GM19025 (cell line): Measurements from ENCODE around the gene ANKRD11.

Experiments used
- ATAC-seq: cut with Tn5 transposase; IDR thresholded peaks from one replicate; pipeline ENCODE4 v1.9.1; 2021; ENCODE audit warnings: mild to moderate bottlenecking, low read depth, moderate library complexity; ENCODE audit not compliant: unreplicated experiment

Gene ANKRD11

DNA sequence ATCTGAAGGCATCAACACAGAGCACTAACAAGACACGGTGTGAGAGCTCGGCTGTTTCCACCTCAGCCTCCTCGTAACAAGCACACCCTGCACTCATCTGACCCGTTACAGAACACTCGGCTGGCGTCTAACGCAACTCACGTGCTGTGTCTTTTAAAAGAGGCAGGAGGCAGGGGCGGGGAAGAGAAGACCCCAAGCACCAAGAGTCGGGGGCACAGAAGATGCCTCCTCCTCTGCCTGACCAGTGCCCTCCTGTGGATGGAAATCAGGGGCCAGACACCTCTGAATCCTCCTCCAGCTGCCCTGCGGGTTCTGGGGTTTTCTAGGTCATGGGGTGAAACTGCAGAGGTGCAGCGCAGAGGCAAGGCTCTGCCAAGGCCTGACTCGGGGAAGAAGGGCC, 198.6 kb downstream of the ANKRD11 start:
- no peak for ATAC-seq

DNA sequence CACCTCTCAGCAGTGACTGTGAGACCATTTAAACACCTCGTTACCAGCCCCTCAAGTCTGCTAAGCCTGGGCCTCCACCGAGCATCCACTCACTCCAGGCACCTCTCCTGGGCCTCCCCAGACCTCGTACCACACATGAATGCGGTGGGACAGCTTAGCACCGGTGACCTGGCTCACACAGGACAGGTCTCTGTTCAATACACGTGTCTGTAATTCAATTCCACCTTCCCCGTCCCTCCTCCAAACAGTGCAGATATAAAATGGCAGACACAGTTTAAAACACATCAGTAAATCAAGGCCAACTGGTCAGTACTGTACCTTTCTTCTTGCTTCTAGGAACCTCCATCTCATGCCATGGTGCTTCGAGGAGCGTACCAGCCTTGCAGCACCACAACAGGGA, 199.0 kb downstream of the ANKRD11 start:
- ATAC-seq: no peak

DNA sequence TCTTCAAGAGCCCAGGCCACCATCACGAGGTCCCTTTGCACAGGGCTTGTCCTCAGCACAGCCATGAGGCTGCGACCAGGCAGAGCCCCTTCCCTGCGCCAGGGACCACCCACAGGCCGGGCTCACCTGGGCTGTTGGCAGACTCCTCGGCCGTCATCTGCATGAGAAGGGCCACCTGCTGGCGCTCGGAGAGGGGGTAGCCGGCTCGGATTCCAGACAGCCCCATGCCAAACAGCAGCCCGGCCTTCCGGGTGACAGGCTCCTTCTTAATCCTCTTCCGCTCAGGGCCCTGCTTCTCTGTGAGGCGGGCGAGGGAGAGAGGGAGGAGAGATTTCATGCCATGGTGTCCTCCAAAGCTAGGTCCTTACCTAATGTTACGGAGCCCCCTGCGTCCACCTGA, 199.5 kb downstream of the ANKRD11 start:
- ATAC-seq: no peak

DNA sequence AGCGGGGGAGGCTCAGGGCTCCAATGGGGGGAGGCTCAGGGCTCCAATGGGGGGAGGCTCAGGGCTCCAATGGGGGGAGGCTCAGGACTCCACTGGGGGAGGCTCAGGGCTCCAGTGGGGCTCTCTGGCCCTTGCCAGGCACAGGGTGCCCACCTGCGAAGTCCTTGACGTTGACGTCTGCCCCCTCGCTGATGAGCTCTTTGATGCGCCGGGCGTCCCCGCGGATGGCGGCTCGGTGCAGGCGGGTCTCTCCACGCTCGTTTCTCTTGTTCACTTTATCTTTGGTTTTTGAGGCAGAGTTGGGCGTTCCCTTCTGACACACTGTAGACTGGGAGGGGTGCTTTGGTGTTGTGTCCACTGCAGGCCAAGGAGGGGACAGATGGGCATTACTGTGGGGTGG, 199.9 kb downstream of the ANKRD11 start:
- no peak for ATAC-seq

DNA sequence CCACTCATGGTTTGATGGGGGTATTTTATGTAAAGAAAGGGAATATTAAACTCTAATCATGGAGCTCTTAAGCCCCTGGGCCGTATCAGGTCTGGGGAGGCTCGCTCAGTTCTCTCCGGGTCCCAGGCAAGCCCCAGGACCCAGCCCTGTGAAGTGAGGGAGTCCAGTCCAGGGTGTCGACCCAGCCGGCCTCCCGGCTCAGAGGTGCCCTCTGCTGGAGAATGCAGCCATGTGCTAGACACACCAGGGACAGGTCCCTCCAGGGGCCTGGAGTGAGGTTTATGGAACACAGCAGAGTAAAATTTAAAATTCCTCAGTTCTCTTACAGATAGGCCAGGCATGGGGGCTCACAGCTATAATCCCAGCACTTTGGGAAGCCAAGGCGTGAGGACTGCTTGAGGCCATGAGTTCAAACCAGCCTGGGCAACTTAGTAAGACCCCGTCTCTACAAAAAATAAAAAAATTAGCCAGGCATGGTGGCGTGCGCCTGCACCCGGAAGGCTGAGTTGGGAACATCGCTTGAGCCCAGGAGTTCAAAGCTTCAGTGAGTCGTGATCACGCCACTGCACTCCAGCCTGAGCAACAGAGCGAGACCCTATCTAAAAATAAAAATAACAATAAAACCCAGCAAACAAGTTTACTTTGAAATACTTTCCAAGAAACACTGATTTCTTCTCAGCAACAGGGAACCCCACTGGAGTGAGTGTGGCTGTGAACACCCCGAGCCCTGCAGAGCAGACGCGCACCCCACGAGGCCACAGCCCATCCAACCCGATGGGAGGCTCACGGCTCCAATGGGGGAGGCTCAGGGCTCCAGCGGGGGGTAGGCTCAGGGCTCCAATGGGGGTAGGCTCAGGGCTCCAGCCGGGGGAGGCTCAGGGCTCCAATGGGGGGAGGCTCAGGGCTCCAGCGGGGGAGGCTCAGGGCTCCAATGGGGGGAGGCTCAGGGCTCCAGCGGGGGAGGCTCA, 200.6 kb downstream of the ANKRD11 start:
- ATAC-seq: no peak

DNA sequence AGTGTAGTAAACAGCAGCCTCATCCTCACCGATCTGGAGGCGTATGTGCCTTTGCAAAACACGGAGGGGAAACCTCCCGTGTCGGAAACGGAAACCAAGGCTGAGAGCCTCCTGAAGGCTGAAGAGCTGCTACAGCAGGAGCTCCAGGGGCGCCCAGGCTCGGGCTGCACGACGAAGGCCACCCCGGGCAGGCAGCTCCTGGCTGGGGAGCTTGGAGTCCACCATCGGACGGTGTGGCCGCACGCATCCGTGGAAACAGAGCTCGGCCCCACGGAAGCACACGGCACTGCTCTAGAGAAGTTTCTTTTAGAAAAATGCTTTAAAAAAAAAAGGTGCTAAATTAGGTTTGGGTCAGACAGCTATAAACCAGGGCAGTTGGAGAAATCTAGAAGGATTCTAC, 201.4 kb downstream of the ANKRD11 start:
- no peak for ATAC-seq

DNA sequence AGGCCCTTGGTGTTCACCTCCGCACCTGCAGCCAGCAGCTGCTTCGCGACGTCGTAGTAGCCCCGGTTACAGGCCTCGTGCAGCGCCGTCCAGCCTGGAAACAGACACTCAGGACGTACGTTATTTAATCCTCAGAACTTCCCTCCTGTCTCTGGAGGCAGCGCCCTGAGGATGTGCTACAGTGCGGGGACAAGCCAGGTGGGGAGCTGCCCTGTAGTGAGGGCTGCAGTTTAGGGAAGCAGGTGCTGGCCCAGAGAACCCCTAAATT, 201.8 kb downstream of the ANKRD11 start:
- no peak for ATAC-seq

DNA sequence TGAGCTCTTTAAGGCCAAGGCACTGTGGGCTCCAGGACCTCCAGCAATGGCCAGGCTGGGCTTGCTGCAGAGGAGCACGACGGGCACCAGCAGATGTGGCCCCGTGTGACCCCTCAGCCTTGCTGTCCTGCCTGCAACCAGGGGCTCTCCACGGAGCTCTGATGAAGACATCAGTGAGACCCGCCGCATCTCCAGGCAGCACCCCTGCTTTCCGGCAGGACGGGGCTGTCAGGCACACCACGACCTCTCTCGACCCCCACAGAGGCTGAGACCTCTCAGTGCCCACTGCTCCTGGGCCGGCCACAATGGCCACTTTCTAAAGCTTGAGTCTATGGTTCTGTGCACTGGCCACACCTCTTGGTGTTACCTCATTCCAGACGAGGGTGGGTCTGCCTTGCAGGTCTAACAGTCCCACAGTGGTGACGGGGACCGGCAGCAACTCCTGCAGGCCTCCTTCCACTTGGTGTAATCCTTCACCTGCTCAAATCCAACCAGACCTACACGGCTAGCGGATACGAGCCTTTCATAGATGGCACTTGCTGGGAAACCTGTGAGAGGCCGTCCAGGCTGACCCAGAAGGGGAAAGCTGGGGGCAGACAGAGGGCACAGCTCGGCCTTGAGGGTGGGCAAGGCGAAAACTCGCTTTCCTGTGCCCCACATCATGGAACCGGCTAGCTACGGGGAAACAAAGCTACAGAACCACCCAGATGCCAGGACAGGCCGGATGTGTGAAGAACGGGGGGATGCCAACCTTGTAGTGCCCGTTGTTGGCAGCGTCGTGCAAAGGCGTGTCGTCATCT, 202.4 kb downstream of the ANKRD11 start:
- ATAC-seq: no peak

DNA sequence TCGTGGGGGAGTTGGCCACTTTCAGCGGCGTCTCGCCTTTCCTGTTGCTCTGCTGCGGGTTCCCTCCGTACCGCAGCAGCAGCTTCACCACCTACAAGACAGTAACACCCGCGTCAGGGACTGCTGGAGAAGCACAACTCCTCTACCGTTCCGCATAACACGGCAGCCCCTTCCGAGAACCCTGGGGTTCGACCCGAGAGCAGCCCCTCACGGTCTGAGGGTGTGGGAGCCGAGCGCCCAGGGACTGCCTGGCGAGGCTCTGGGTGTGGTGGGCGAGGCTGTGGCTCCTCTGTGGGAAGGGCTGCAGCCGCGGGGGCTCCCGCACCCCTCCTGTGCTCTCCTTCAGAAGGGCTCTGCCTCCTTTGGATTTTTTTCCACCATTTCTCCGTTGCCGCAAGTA, 204.3 kb downstream of the ANKRD11 start:
- no peak for ATAC-seq

DNA sequence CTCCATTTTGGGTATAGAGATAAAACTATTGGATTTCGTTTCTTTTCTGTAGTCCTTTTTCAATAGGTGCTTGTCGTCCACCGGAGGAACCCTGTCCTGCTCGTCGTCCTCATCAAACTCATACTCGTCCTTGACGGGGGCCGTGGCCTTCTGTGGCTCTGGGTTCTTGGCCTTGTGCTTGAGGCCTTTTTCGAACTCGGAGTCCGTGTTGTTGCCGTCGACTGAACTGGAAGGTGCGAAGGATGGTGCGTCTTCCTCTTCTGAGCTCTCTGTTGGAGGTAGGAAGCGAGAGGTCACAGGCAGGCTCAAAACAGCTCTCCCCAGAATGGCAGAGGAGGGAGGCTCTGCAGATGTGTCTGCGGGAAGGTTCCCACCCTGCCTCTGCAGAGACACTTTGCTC, 205.0 kb downstream of the ANKRD11 start:
- no peak for ATAC-seq

DNA sequence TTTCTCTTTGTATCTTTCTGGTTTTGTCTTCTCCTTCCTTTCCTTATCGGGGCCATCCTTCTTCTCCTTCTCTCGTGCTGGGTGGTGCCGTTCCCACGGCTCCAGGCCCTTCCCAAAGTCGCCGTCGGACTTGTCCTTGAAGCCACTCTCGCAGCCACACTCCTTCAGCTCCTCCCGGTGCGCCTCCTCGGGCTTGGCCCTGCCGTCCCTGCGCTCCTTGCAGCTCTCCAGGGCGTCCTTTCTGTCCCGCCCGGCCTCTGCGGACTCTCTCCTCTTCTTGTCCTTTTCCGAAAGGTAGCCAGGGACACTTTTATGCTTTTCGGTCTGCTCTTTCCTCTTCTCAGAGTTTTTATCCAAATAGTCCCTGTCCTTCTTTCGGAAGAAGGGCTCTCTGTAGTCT, 206.9 kb downstream of the ANKRD11 start:
- no peak for ATAC-seq

DNA sequence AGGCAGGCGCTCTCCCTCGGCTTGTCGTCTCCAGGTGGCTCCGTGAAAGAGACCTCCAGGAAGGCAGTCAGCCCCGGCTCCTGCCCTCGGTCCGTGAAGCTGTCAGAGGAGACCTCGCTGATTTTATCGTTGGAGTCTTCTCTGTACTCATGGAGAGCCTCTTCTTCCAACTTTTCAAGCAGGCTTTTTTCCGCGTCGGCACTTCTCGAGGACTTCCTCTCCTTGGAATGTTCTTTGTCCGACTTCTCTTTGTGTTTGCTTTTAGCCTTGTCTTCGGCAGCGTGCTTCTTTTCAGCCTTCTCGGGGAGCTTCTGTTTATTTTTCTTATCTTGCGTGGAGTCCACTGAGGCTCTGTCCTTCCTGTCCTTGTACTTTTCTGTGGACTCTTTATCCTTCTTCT, 207.8 kb downstream of the ANKRD11 start:
- ATAC-seq: no peak

DNA sequence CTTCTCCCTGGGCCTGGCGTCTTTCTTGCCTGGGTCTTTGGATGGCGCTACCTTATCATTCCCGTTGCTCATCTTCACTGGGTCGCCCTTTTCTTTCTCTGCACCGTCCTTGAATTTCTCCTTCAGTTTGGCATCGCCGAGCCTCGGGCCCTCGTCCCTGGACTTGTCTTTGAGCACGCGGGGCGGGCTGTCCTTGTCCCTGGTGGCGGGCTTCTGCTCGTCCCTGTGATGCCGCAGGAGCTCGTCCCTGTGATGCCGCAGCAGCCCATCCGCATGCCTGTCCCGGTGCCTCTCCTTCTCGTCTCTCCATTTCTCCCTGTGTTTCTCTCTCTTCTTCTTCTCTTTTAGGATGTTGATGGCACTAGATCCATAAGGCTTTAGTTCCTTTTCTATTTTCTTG, 208.5 kb downstream of the ANKRD11 start:
- ATAC-seq: no peak

DNA sequence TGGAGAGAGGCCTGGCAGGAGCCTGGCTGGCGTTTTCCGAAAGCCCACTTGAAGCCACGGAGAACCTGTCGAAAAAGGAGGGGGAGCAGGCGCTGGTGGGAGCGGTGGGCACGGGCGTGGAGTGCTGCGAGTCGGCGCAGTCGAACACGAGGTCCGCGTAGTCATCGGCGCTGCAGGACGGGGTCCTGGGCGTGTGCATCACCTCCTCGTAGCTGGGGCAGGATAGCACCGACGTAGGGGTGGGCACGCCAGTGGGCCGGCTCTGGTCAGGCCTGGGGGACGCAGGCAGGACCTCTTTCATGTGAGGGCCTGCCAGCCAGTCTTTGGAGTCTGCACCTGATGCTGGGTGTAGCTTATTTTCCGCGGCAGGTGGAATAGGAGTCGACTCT, 209.2 kb downstream of the ANKRD11 start:
- no peak for ATAC-seq

DNA sequence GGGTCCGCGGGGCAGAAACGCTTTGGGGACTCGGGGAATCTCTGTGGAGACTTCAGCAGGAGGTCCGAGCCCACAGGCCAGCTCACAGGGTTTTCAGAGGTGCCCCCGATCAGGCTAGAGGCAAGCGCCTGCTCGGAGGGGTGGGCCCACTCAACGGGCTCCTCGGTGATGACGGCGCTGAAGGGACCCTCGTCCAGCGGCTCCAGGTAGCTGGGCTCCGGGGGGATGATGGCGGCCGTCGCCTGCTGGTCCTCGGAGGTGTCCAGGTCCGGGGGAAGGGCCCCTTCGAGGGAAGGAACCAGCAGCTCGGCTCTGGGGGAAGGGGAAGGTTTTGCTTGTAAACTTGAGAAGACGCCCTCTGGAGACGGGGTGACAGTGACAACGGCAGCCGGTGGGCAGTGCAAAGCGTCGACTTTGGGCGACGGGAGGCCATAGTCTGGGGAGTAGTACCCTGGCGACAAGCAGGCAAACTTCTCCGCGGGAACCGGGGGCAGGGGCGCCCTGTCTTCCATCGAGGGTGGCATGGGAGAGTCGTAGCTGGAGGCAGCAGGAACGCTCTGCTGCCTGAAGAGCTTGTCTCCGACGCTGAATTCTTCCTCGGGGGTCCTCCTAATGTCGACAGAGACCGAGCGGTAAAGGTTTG, 209.7 kb downstream of the ANKRD11 start:
- no peak for ATAC-seq

DNA sequence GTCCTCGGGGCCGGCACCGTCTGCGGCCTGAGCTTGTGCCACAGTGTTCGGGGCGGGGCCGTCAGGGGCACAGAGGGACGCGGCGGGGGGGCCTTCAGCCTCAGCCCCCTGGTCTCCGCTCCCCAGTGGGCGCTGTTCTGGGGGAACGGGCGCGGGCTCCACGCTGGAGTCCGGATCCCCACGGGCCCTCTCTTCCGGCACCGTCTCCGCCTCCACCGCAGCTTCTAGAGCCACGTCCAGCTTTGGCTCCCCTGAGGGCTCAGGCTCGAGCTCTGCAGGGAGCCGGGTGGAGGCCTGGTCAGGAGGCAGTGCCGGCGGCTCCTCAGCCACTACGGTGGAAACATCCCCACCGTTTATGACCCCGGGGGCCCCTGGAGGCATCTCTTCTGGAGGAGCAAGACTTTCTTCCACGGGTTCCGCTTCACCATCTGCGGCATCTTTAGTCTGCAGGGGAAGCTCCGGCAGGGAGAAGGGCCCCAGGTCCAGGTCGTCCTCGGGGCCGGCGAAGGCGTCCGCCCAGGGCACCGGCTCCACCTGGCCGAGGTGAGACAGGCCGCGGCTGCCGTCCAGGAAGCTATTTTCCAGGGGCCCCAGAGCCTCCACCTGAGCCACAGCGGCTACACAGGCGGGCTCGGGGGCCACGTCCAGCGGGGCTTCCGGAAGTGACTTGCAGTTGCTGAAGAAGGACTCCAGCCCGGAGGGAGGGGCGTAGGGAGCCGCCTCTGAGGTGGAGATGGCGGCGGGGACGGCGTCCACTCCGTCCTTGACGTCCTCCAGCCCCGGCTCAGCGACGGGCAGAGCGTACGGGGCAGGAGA, 210.5 kb downstream of the ANKRD11 start:
- ATAC-seq: no peak

DNA sequence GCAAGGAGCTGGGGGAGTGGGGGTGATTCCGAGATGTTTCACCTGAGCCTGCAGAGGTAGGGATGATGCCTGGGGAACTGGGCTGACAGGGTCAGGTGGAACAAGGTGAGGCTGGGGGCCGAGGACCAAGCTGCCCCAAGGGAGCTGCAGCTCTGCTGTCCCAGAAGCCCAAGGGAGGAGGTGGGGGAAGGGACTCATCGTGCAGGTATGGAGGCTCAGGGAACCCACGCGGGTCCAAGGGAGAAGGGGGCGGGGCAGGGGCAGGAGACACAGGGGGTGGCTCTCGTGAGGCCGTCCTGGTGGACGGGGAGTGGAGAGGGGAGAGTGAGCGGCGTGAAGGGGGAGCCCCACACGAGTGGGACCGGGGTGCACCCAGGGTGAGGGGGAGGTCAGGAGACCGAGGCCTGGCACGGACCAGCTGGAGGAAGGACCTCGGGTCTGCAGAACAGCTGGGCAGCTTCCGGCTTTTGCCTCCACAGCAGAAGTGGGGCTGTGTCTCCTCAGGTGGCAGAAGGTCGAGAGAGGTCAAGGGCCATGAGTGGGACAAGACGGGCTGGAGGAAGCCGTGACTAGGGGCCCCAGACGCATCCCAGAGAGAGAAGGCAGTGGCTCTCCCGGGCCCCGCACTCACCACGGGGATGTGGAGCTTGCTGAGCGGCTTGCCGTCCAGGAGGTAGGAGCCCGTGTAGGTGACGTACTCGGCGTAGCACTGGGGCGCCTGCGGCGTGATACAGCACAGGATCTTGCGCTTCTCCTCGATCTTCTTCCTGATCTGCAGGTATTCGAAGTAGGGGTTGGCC, 211.7 kb downstream of the ANKRD11 start:
- no peak for ATAC-seq

DNA sequence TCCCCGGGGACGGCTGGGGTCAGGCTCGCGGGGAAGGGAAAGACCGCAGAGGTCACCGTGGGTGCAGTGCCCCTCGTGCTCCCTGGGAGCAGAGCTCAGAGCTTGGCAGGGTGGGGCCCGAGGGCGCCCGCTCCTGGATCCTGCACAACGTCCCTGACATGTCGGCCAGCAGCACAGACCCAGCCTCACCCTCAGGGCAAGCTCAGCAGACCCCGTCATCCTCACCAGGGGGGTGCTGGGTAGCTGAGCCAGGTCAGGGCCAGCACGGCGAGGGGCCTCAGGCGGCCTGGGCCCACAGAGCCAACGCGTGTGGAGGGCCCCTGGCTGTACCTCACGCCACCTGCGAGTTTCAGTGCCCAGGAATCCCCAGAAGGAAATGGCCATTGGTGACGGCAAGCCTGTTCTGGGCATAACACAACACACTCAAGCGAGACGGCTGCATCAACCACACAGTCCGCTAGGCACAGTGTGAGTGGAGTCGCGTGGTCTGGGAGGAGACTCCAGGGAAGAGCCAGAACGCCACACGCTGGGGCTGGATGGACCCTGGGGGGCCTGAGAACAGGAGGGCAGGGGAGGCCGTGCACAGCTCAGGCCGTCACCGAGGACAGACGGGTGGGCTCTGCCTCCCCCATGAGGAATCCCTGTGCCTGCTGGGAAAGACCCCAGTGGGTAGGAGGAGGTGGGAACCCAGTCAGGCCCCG, 212.6 kb downstream of the ANKRD11 start:
- ATAC-seq: no peak

DNA sequence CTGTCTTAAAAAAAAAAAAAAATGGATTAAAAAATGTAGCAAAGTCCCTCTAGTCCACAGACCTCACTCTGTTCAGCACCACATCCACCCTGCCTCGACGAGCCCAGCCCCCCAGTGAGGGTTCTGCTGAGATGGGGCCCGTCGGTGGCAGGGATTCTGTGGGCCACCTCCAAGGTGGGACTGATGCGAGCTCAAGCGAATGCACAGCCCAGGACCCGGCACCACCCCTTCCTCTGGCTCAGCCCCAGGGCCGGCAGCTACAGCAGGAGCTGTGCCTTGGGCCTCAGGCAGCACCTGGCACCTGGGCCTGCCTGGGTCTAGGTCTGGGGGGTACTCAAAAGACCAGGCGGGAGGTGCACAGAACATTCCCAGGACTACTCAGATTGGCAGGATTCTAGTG, 213.3 kb downstream of the ANKRD11 start:
- ATAC-seq: no peak
